Esophagus muscularis mucosa (tissue), 4 donors: Measurements from ENCODE around the gene MAT2A.

Experiments used
- CTCF ChIP-seq, 3 experiments: fragments of 200-600 bp in 2 of 3; fragments of 450-650 bp in 1 of 3; sonication (generic) in 2 of 3; IDR thresholded peaks; one replicate each; pipeline ENCODE4 v1.5.1; 2017 to 2019; ENCODE audit warnings: antibody characterized with exemption in 3 of 3, mild to moderate bottlenecking in 2 of 3, moderate library complexity in 1 of 3
- EP300 ChIP-seq: sonication (generic); formaldehyde crosslinking; IDR thresholded peaks from one replicate; pipeline ENCODE4 v1.6.1; 2017; ENCODE audit warnings: antibody characterized with exemption
- POLR2A ChIP-seq: fragments of 450-650 bp; IDR thresholded peaks from one replicate; pipeline ENCODE4 v1.6.1; 2017; ENCODE audit warnings: antibody characterized with exemption, moderate library complexity, mild to moderate bottlenecking, low read depth
- POLR2AphosphoS5 ChIP-seq, 2 donors: sonication (generic); formaldehyde crosslinking; IDR thresholded peaks; one replicate each; pipeline ENCODE4 v1.6.1; 2017; ENCODE audit warnings: antibody characterized with exemption in 2 of 2

GRCh38 chr2:85558160-85558559 lies 19.2 kb downstream of the MAT2A start:
- TF ChIP-seq CTCF (IDR thresholded peaks at IDR 0.05) (no peak), POLR2AphosphoS5 (IDR thresholded peaks at IDR 0.05) (no peak), POLR2A (no peak), EP300 (no peak)
